HG02973 (cell line): ENCODE measurements around the gene TMEM229B.

Experiments used
- ATAC-seq: cut with Tn5 transposase; IDR thresholded peaks from one replicate; pipeline ENCODE4 v1.9.1; 2021; ENCODE audit warnings: moderate library complexity; ENCODE audit not compliant: unreplicated experiment

The TMEM229B gene

GRCh38 chr14:67490196-67490595 lies 1.7 kb upstream of the TMEM229B start:
- ATAC-seq: no peak

GRCh38 chr14:67487332-67487731 lies 1.2 kb downstream of the TMEM229B start:
- no peak for ATAC-seq

GRCh38 chr14:67486890-67487289 lies 1.6 kb downstream of the TMEM229B start:
- ATAC-seq: no peak

GRCh38 chr14:67485501-67486095 lies 2.9 kb downstream of the TMEM229B start:
- no peak for ATAC-seq

- ATAC-seq: no peak
These were observed 4.8 kb downstream of the TMEM229B start for GRCh38 chr14:67483579-67484285.

- ATAC-seq: no peak
These were observed 6.0 kb downstream of the TMEM229B start for GRCh38 chr14:67482231-67483164.

DNA sequence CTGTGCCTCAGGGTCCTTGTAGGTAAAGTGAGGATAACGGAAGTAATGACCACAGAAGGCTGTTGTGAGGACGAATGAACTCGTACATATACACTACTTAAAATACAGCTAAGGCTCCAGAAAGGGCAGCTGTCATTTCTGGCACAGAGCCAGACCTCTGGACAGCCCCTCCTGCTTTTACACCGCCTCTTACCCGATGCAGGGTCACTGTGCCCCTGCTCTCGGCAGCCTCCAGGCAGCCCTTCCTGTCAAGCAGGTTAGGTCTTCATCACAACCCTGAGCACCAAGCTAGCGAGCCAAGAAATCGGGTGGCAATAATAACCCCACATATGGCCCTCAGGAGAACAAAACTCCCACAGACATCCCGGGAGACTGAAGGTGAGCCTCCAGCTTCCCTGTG lies 8.5 kb downstream of the TMEM229B start:
- no peak for ATAC-seq

DNA sequence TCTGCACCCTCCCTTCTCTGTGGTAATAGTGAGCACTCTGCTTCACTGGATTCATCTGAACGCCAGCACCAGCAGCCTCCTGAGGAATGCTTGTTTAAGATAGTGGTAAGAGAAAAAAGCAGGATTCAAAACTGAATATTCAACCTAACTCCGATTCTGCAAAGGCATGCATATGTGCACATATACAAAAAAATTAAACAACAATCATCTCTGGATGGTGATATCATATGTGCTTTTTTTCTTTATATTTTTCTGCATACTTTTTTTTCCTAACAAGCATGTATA lies 9.8 kb downstream of the TMEM229B start:
- ATAC-seq: no peak

GRCh38 chr14:67477926-67478799 lies 10.4 kb downstream of the TMEM229B start:
- no peak for ATAC-seq

- ATAC-seq: no peak
These were observed 14.2 kb downstream of the TMEM229B start for GRCh38 chr14:67474366-67474765.

GRCh38 chr14:67473290-67474082 lies 15.0 kb downstream of the TMEM229B start:
- ATAC-seq: no peak

DNA sequence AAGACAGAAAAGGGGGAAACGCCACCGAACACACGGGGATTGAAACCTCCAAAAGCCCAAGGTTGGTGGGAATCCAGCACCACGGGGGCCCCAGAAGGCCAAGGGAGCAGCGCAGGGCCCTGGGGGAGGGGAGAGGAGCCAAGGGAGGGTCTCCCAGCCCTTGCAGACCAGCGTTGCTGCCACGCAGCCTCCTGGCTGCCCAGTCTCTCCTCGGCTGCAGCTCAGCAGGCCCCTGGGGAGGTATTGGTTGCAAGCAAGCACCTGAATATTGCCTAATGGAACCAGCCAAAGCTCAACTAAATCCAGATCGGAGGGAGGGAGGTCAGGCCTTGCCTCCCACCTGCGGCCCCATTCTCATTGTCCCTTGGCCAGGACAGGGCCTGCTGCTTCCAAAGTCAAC lies 15.8 kb downstream of the TMEM229B start:
- no peak for ATAC-seq

- ATAC-seq: no peak
These were observed 18.6 kb downstream of the TMEM229B start for GRCh38 chr14:67469954-67470353.

DNA sequence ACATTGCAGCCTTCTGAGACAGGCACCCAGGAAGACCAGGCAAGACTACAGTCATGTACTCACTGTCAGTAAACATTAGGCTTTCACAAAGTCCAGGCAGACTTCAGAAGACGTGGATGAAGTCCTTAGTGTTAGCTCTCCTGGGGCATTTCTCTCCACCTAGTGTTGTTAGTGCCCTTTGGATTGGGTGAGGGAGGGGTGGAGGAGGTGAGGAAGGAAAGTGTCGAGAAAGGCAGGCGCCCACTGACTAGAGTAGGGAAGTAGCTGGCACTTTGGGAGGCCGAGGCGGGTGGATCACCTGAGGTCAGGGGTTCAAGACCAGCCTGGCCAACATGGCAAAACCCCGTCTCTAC lies 20.2 kb downstream of the TMEM229B start:
- ATAC-seq: no peak

GRCh38 chr14:67467134-67467533 lies 21.4 kb downstream of the TMEM229B start:
- ATAC-seq: no peak

DNA sequence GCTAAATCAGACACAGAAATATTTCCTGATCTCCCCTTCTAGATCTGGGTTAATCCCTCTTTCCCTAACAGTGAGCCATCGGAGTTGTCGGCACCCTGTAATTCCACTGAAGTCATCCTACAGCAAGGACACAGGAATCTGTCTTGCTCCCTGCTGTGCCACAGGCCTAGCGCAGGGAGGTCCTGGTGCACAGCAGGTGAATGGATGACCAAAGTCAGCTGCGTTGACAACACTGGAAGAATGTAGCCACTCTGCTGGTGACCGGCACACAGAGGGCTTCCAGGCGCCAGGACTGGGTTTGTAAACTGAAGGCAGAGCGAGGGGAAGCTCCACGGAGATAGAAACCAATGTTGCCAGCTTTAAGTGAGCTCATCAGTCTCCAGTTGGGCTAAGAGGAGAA lies 23.6 kb downstream of the TMEM229B start:
- no peak for ATAC-seq

- no peak for ATAC-seq
These were observed 24.1 kb downstream of the TMEM229B start for GRCh38 chr14:67464377-67464776.

DNA sequence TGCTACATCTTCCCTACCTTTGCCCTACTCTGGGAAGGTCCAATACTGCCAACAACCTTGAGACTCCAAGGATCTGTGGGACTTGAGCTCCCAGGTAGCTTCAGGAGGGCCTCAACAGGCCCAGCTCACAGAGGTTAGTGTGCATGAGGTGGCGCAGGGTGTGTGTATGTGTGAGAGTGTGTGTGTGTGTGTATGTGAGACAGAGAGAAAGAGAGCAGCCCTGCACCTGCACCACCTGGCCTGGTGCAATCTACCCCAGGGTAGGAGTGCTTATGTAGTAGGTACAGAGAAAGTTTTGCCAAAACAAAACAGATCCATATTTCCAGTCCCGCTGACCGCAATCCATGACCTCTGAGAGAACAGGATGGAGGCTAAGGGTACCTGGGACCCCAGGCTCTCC lies 24.6 kb downstream of the TMEM229B start:
- no peak for ATAC-seq

GRCh38 chr14:67461996-67462395 lies 26.5 kb downstream of the TMEM229B start:
- no peak for ATAC-seq

- no peak for ATAC-seq
These were observed 27.1 kb downstream of the TMEM229B start for GRCh38 chr14:67461341-67461985.
